OCI-LY3 (cell line): Measurements from ENCODE around the gene TUBA4A.

Experiments
- H2AFZ ChIP-seq: fragments of 200-600, 300-600 bp; shearing (Covaris generic); 2 replicates; pipeline ENCODE4 v1.6.0; 2014; ENCODE audit warnings: antibody characterized with exemption, low read depth, low read length
- H3K27ac ChIP-seq: fragments of 200-600, 300-600 bp; sonication (generic); 2 replicates; pipeline ENCODE4 v1.5.1; 2014; ENCODE audit warnings: mild to moderate bottlenecking, low read length, moderate library complexity, mixed read lengths
- H3K27me3 ChIP-seq: fragments of 200-600, 300-600 bp; sonication (generic); 2 replicates; pipeline ENCODE4 v1.6.1; 2014; ENCODE audit warnings: low read depth, low read length, mixed read lengths
- H3K36me3 ChIP-seq: fragments of 200-600, 300-600 bp; sonication (generic); replicated peaks from 2 replicates; pipeline ENCODE3; 2014; ENCODE audit warnings: low read depth, low read length, mixed read lengths
- H3K4me1 ChIP-seq: fragments of 300-600, 200-600 bp; sonication (generic); 2 replicates; pipeline ENCODE4 v1.6.1; 2014; ENCODE audit warnings: low read length, mixed read lengths
- H3K4me2 ChIP-seq: fragments of 200-600, 300-600 bp; sonication (generic); 2 replicates; pipeline ENCODE4 v1.6.1; 2014; ENCODE audit warnings: low read length, mixed read lengths
- H3K4me3 ChIP-seq: fragments of 300-600, 200-600 bp; sonication (generic); 2 replicates; pipeline ENCODE4 v1.5.1; 2014; ENCODE audit warnings: antibody characterized with exemption, mild to moderate bottlenecking, low read length, moderate library complexity
- H3K79me2 ChIP-seq: fragments of 300-600, 200-600 bp; shearing (Covaris generic); 2 replicates; pipeline ENCODE4 v1.6.1; 2014; ENCODE audit warnings: mild to moderate bottlenecking, low read length, mixed read lengths
- H3K9ac ChIP-seq: fragments of 300-600, 200-600 bp; shearing (Covaris generic); 2 replicates; pipeline ENCODE4 v1.6.0; 2014; ENCODE audit warnings: mild to moderate bottlenecking, low read length, moderate library complexity
- H3K9me3 ChIP-seq: fragments of 200-600, 300-600 bp; shearing (Covaris generic); 2 replicates; pipeline ENCODE4 v1.6.1; 2014; ENCODE audit warnings: low read length, mixed read lengths; ENCODE audit not compliant: insufficient read depth
- H4K20me1 ChIP-seq: fragments of 200-600, 300-600 bp; sonication (generic); 2 replicates; pipeline ENCODE4 v1.6.1; 2016; ENCODE audit warnings: low read length, mixed read lengths; ENCODE audit not compliant: insufficient read depth
- EZH2phosphoT487 ChIP-seq: fragments of 200-600 bp; shearing (Covaris generic); IDR thresholded peaks from 2 replicates; pipeline ENCODE4 v1.6.1; 2018; ENCODE audit warnings: antibody characterized with exemption, mixed run types, low read depth
- TF ChIP-seq, protein P1 (sequence below): fragments of 200-600, 300-600 bp; sonication (generic); IDR thresholded peaks from 2 replicates; pipeline ENCODE4 v1.5.1; 2014; ENCODE audit warnings: antibody characterized with exemption, low read length, low read depth

Gene TUBA4A

DNA sequence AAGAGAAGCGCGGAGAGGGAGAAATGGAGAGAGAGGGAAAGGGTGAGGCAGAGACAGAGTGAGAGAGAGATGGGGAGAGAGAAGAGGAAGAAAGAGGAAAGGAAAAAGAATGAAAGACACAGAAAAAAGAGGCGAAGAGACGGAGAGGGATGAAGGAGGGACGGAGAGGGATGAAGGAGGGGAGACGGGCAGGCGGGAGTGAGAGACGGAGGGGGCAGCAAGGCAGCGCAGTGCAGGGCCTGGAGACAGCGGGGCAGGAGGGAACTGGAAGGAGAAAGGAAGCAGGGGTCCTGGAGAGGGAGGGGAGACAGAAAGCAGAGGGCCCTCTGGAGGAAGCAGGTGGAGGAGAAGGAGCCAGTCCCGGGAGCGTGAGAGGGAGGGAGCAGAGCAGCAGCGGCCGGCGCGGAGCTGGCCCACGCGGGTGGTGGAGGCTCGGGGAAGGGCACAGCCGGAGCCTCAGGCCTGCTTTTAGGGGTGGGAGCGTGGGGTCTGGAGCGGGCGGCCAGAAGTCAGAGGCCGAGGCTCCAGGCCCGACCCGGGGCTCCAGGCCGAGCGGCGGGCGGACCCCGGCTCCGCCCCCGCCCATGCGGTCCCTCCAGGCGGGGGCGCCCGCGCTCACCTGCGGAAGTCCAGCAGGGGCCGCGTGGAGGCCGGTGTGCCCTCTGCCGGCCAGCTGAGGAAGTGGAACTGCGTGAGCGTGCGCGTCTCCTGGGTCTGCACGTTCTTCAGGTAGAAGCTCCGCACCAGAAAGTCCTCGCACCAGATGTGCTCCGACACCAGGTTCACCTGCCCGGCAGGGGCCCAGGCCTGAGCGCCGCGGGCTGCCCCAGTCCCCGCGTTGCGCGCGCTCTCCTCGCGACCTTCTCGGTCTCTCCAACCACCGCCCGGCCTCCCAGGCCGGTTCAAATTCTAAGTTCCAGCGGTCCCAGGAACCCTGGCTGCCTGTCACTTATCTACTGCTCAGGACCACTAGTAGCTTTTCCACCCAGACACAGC is 40.9 kb upstream of the TUBA4A start:
- Histone ChIP-seq H2AFZ (peak overlapping the region; percentile 98), H3K4me3 (peak overlapping the region; percentile 88), H3K36me3 (no peaks in the 10 kb centered on the region), H3K9ac (peak overlapping the region; percentile 74), H3K4me1 (peaks cover 10% of the 10 kb centered on the region), H3K9me3 (no peaks in the 10 kb centered on the region), H3K4me2 (peak overlapping the region; percentile 92), H4K20me1 (no peaks in the 10 kb centered on the region), H3K27ac (no peak overlapping the region), H3K27me3 (peaks cover 9% of the 10 kb centered on the region; the same call in 1 of the 2 replicates), H3K79me2 (no peaks in the 10 kb centered on the region)
- TF ChIP-seq, protein P1, sequence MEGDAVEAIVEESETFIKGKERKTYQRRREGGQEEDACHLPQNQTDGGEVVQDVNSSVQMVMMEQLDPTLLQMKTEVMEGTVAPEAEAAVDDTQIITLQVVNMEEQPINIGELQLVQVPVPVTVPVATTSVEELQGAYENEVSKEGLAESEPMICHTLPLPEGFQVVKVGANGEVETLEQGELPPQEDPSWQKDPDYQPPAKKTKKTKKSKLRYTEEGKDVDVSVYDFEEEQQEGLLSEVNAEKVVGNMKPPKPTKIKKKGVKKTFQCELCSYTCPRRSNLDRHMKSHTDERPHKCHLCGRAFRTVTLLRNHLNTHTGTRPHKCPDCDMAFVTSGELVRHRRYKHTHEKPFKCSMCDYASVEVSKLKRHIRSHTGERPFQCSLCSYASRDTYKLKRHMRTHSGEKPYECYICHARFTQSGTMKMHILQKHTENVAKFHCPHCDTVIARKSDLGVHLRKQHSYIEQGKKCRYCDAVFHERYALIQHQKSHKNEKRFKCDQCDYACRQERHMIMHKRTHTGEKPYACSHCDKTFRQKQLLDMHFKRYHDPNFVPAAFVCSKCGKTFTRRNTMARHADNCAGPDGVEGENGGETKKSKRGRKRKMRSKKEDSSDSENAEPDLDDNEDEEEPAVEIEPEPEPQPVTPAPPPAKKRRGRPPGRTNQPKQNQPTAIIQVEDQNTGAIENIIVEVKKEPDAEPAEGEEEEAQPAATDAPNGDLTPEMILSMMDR: peak; percentile 82
- TF ChIP-seq EZH2phosphoT487: no peak

DNA sequence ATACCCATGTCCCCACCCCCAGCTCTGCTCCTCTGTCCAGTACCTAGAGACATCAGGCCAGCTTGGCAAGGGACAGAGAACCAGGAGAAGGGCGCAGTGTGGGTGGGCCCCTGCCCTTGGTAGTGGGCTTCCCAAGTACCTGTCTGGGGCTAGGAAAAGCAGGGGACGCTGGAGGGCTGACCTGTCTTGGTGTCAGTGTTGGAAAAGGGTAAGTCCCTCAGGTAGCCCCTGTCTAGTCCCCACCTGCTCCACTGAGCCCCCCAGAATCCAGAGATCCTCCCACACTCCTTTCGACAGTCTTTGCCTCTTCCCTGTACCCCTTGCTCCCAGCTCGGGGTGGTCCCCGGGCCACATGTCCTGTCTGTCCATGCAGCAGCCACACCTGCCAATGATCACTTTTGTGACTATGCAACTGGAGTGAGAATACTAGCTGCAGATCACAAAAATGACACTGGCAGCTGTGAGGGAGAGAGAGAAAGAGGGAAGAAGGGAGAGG is 40.1 kb upstream of the TUBA4A start:
- H3K27ac ChIP-seq: no peak overlapping the region
- peak overlapping the region; percentile 91 for H3K4me2 ChIP-seq
- H3K79me2 ChIP-seq: no peaks in the 10 kb centered on the region
- H3K4me3 ChIP-seq: peak overlapping the region; percentile 88
- H2AFZ ChIP-seq: no peak overlapping the region
- no peak overlapping the region for H3K9ac ChIP-seq
- TF ChIP-seq, protein P1: no peak
- TF ChIP-seq EZH2phosphoT487: no peak
- H3K4me1 ChIP-seq: peaks cover 6% of the 10 kb centered on the region
- H3K9me3 ChIP-seq: no peaks in the 10 kb centered on the region
- 0 out of 2 replicates have a peak, but pooled peaks cover 4% of the 10 kb centered on the region for H3K27me3 ChIP-seq
- no peaks in the 10 kb centered on the region for H4K20me1 ChIP-seq
- H3K36me3 ChIP-seq: no peaks in the 10 kb centered on the region

DNA sequence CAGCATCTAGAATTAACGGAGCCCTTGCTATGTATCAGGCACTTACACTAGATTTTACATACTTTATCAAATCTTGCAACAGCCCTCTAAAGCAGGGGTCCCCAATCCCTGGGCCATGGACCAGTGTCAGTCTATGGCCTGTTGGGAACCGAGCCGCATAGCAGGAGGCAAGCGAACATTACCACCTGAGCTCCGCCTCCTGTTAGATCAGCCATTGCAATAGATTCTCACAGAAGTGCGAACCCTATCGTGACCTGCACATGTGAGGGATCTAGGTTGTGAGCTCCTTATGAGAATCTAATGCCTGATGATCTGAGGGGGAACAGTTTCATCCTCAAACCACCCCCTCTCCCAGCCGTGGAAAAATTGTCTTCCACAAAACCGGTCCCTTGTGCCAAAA is 38.9 kb upstream of the TUBA4A start:
- no peaks in the 10 kb centered on the region for H3K79me2 ChIP-seq
- no peak overlapping the region for H3K4me3 ChIP-seq
- H4K20me1 ChIP-seq: no peaks in the 10 kb centered on the region
- no peak overlapping the region for H3K4me2 ChIP-seq
- H3K9ac ChIP-seq: no peak overlapping the region
- TF ChIP-seq, protein P1: no peak
- TF ChIP-seq EZH2phosphoT487: no peak
- no peaks in the 10 kb centered on the region for H3K9me3 ChIP-seq
- H2AFZ ChIP-seq: no peak overlapping the region
- peaks cover 6% of the 10 kb centered on the region; the same call in 1 of the 2 replicates for H3K4me1 ChIP-seq
- H3K27ac ChIP-seq: no peak overlapping the region
- H3K27me3 ChIP-seq: 0 out of 2 replicates have a peak, but pooled peaks cover 4% of the 10 kb centered on the region
- no peaks in the 10 kb centered on the region for H3K36me3 ChIP-seq

DNA sequence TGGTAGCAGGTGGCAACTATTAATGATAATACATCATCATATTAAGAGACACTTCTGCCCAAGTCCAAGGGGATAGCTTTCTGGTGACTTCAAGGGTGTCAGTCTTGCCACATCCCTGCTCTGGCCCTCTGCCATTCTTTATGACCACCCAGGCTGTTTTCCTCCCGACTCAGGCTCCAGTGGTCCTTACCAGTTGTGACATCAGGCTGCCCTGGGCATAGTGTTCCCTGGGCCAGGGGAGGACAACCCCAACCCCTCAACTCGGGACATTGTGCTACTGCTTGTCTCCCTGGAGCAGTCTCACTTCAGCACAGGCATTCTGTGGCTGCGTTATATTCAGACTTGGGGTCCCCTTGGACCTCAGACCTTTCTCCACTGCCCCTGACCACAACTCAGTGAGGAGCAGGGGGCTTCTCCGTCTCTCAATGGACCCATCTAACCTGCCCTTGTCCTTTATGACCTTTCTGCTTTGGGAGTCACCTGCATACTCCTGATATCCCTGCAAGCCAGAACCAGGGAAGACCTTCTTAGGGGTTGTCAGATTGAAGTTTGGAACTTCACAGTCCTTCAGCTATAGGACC is 38.3 kb upstream of the TUBA4A start:
- Histone ChIP-seq H3K27me3 (0 out of 2 replicates have a peak, but pooled peaks cover 4% of the 10 kb centered on the region), H3K9me3 (no peaks in the 10 kb centered on the region), H3K27ac (no peak overlapping the region), H3K4me3 (no peak overlapping the region), H3K36me3 (no peaks in the 10 kb centered on the region), H3K79me2 (no peaks in the 10 kb centered on the region), H4K20me1 (no peaks in the 10 kb centered on the region), H3K9ac (no peak overlapping the region), H3K4me1 (peaks cover 6% of the 10 kb centered on the region; the same call in 1 of the 2 replicates), H2AFZ (no peak overlapping the region), H3K4me2 (no peak overlapping the region)
- TF ChIP-seq, protein P1: no peak
- no peak for TF ChIP-seq EZH2phosphoT487
